ENCODE data around the gene TEFM.
"Not testable (repeated sequence)": the region's sequence is repeated elsewhere in the genome, so short reads cannot be mapped to it uniquely, and the experiment has no call there.

The TEFM gene

DNA sequence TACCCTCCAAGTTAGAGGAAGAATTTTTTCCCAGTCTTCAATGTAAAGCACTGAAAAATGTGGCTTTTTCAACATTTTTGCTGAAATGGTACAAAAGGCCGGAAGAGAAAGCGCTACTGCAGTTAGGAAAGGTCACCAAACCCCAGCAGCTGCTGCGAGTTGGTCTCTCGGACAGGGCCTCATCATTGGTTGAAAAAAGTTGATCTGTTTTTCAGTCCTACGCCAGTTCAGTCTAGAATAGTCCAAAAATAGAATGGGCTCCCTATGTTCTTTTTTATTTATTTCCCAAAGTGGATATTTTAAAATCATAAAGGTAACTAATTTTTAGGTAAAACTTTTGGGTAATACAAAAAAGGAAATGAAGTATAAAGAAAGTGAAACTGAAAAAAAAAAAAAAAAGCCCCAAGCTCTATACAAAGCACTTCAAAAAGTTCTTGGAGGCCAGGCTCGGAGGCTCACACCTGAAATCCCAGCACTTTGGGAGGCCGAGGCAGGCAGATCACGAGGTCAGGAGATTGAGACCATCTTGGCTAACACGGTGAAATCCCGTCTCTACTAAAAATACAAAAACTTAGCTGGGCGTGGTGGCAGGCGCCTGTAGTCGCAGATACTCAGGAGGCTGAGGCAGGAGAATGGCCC, 33.1 kb upstream of the TEFM start:
- Histone ChIP-seq H3K27ac (ENCODE audit: low read depth, low read length) (no peak overlapping the region), H3K9me3 (ENCODE audit: insufficient read depth, low read depth, low read length) (no peaks in the 10 kb centered on the region), H3K4ac (ENCODE audit: low read depth, low read length) (no peak overlapping the region), H2AK5ac (ENCODE audit: low read length) (no peak overlapping the region), H2BK120ac (ENCODE audit: insufficient read depth, low read length, poor library complexity) (no peak overlapping the region), H4K8ac (ENCODE audit: low read depth, low read length) (no peak overlapping the region), H3K18ac (ENCODE audit: low read length) (no peak overlapping the region), H2BK5ac (ENCODE audit: low read depth, low read length, poor library complexity) (no peak overlapping the region), H4K12ac (ENCODE audit: low read depth, low read length) (no peak overlapping the region), H4K91ac (ENCODE audit: low read depth, low read length) (no peak overlapping the region), H3K23ac (ENCODE audit: low read length) (no peak overlapping the region), H3K36me3 (ENCODE audit: control insufficient read depth in 1 of 2, insufficient read depth in 2 of 2, low read length in 2 of 2) (peaks cover 0 to 2% of the 10 kb centered on the region in 2 experiments), H3K14ac (ENCODE audit: low read length) (no peak overlapping the region), H3K79me2 (ENCODE audit: control insufficient read depth, insufficient read depth, low read length, poor library complexity) (no peaks in the 10 kb centered on the region), H3K27me3 (ENCODE audit: insufficient read depth, low read length) (no peaks in the 10 kb centered on the region), H2BK12ac (ENCODE audit: low read length) (no peak overlapping the region), H3K4me3 (ENCODE audit: low read depth, low read length) (no peak overlapping the region), H3K4me1 (ENCODE audit: control insufficient read depth in 1 of 2, insufficient read depth in 2 of 2, low read length in 2 of 2) (no peaks in the 10 kb centered on the region), H2AFZ (ENCODE audit: insufficient read depth, low read length, poor library complexity) (no peak overlapping the region), H3K4me2 (ENCODE audit: low read length) (no peak overlapping the region), H3K79me1 (ENCODE audit: low read length) (no peaks in the 10 kb centered on the region), H3K9ac (ENCODE audit: low read length) (no peak overlapping the region)
- no CpG with 5 or more reads among the region's 13 CpGs for WGBS (ENCODE audit: extremely low coverage, insufficient coverage, insufficient read length)
- DNase-seq = no peak

DNA sequence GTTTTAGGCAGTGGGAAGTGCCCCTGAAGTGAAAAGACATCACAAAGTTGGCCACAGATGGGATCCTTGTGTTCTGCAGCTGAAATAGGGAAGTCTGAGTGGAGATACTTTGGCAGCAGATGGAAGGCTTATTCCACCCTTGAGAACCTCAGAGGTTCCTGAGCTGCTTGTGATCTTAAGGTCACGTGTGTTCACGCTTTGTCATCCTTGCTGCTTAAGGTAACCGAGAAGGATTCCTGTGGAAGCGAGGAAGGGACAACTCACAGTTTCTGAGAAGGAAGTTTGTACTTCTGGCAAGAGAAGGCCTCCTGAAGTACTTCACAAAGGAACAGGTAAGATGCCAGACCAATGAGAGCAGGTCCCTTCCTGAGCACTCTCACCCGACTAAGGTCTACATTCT, 27.9 kb upstream of the TEFM start:
- no peaks in the 10 kb centered on the region for H3K79me1 ChIP-seq (ENCODE audit: low read length)
- H3K4me1 ChIP-seq (ENCODE audit: control insufficient read depth in 1 of 2, insufficient read depth in 2 of 2, low read length in 2 of 2) = no peaks in the 10 kb centered on the region
- no peak overlapping the region for H4K8ac ChIP-seq (ENCODE audit: low read depth, low read length)
- peaks cover 0 to 2% of the 10 kb centered on the region in 2 experiments for H3K36me3 ChIP-seq (ENCODE audit: control insufficient read depth in 1 of 2, insufficient read depth in 2 of 2, low read length in 2 of 2)
- no peak overlapping the region for H3K4me2 ChIP-seq (ENCODE audit: low read length)
- H2AK5ac ChIP-seq (ENCODE audit: low read length) = no peak overlapping the region
- no peak overlapping the region for H4K91ac ChIP-seq (ENCODE audit: low read depth, low read length)
- no peak for DNase-seq
- no peak overlapping the region for H3K18ac ChIP-seq (ENCODE audit: low read length)
- no peaks in the 10 kb centered on the region for H3K79me2 ChIP-seq (ENCODE audit: control insufficient read depth, insufficient read depth, low read length, poor library complexity)
- H2BK5ac ChIP-seq (ENCODE audit: low read depth, low read length, poor library complexity) = no peak overlapping the region
- H3K23ac ChIP-seq (ENCODE audit: low read length) = no peak overlapping the region
- no peak overlapping the region for H2BK12ac ChIP-seq (ENCODE audit: low read length)
- H4K12ac ChIP-seq (ENCODE audit: low read depth, low read length) = no peak overlapping the region
- H3K27ac ChIP-seq (ENCODE audit: low read depth, low read length) = no peak overlapping the region
- no peak overlapping the region for H3K4me3 ChIP-seq (ENCODE audit: low read depth, low read length)
- no peak overlapping the region for H2AFZ ChIP-seq (ENCODE audit: insufficient read depth, low read length, poor library complexity)
- WGBS (ENCODE audit: extremely low coverage, insufficient coverage, insufficient read length) = no CpG with 5 or more reads among the region's 5 CpGs
- H3K4ac ChIP-seq (ENCODE audit: low read depth, low read length) = no peak overlapping the region
- H3K27me3 ChIP-seq (ENCODE audit: insufficient read depth, low read length) = no peaks in the 10 kb centered on the region
- no peak overlapping the region for H3K14ac ChIP-seq (ENCODE audit: low read length)
- H3K9ac ChIP-seq (ENCODE audit: low read length) = no peak overlapping the region
- H3K9me3 ChIP-seq (ENCODE audit: insufficient read depth, low read depth, low read length) = no peaks in the 10 kb centered on the region
- no peak overlapping the region for H2BK120ac ChIP-seq (ENCODE audit: insufficient read depth, low read length, poor library complexity)

DNA sequence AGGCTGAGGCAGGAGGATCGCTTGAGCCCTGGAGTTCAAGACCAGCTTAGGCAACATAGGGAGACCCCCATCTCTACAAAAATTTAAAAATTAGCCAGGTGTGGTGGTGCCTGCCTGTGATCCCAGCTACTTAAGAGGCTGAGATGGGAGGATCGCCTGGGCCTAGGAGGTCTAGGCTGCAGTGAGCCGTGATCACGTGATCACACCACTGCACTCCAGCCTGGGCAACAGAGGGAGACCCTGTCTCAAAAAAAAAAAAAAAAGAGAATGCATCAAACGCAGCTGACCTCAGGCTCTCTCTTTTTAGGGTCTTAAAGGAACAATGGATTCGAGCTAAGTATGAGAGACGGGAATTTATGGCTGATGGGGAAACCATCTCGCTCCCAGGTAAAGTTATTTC, 25.5 kb upstream of the TEFM start:
- not testable (repeated sequence) for H2BK12ac ChIP-seq (ENCODE audit: low read length); H3K23ac ChIP-seq (ENCODE audit: low read length); H2BK5ac ChIP-seq (ENCODE audit: low read depth, low read length, poor library complexity); H3K4ac ChIP-seq (ENCODE audit: low read depth, low read length); H3K9me3 ChIP-seq (ENCODE audit: insufficient read depth, low read depth, low read length); H3K4me3 ChIP-seq (ENCODE audit: low read depth, low read length); H3K4me1 ChIP-seq (ENCODE audit: control insufficient read depth in 1 of 2, insufficient read depth in 2 of 2, low read length in 2 of 2); H3K79me1 ChIP-seq (ENCODE audit: low read length); H3K27me3 ChIP-seq (ENCODE audit: insufficient read depth, low read length); H2BK120ac ChIP-seq (ENCODE audit: insufficient read depth, low read length, poor library complexity); H3K79me2 ChIP-seq (ENCODE audit: control insufficient read depth, insufficient read depth, low read length, poor library complexity); H3K14ac ChIP-seq (ENCODE audit: low read length); H4K12ac ChIP-seq (ENCODE audit: low read depth, low read length); H3K4me2 ChIP-seq (ENCODE audit: low read length); H3K36me3 ChIP-seq (ENCODE audit: control insufficient read depth in 1 of 2, insufficient read depth in 2 of 2, low read length in 2 of 2); H2AFZ ChIP-seq (ENCODE audit: insufficient read depth, low read length, poor library complexity); H4K8ac ChIP-seq (ENCODE audit: low read depth, low read length); H3K18ac ChIP-seq (ENCODE audit: low read length); H4K91ac ChIP-seq (ENCODE audit: low read depth, low read length); H3K9ac ChIP-seq (ENCODE audit: low read length); H3K27ac ChIP-seq (ENCODE audit: low read depth, low read length); DNase-seq; H2AK5ac ChIP-seq (ENCODE audit: low read length)
- no CpG with 5 or more reads among the region's 8 CpGs for WGBS (ENCODE audit: extremely low coverage, insufficient coverage, insufficient read length)

DNA sequence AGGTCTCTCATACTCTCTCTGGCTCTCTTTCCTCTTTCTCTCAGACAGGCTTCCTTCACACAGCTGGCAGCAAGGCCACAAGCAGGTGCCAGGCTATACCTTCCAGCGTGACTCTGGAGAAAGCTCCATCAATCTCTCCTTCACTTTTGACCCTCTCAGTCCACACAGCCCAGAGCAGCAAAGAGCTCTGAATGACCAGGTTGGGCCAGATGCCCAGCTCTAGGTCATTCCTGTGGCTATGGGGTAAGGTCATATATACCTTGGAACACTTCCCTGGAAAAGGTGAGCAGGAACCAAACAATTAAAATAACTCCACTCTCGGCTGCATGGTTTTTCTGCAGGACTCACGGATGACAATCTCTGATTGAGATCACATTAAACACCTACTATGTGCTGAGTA, 24.5 kb upstream of the TEFM start:
- H4K12ac ChIP-seq (ENCODE audit: low read depth, low read length) = no peak overlapping the region
- H2BK120ac ChIP-seq (ENCODE audit: insufficient read depth, low read length, poor library complexity) = no peak overlapping the region
- no peak overlapping the region for H2AK5ac ChIP-seq (ENCODE audit: low read length)
- H4K91ac ChIP-seq (ENCODE audit: low read depth, low read length) = no peak overlapping the region
- H3K23ac ChIP-seq (ENCODE audit: low read length) = no peak overlapping the region
- no peak overlapping the region for H3K18ac ChIP-seq (ENCODE audit: low read length)
- DNase-seq = no peak
- H3K4me2 ChIP-seq (ENCODE audit: low read length) = no peak overlapping the region
- WGBS (ENCODE audit: extremely low coverage, insufficient coverage, insufficient read length) = no CpG with 5 or more reads among the region's 3 CpGs
- no peak overlapping the region for H3K4ac ChIP-seq (ENCODE audit: low read depth, low read length)
- H4K8ac ChIP-seq (ENCODE audit: low read depth, low read length) = no peak overlapping the region
- H3K4me1 ChIP-seq (ENCODE audit: control insufficient read depth in 1 of 2, insufficient read depth in 2 of 2, low read length in 2 of 2) = no peaks in the 10 kb centered on the region
- H3K27ac ChIP-seq (ENCODE audit: low read depth, low read length) = no peak overlapping the region
- no peaks in the 10 kb centered on the region for H3K9me3 ChIP-seq (ENCODE audit: insufficient read depth, low read depth, low read length)
- no peaks in the 10 kb centered on the region for H3K27me3 ChIP-seq (ENCODE audit: insufficient read depth, low read length)
- H2AFZ ChIP-seq (ENCODE audit: insufficient read depth, low read length, poor library complexity) = no peak overlapping the region
- H3K14ac ChIP-seq (ENCODE audit: low read length) = no peak overlapping the region
- no peaks in the 10 kb centered on the region for H3K79me2 ChIP-seq (ENCODE audit: control insufficient read depth, insufficient read depth, low read length, poor library complexity)
- no peak overlapping the region for H2BK12ac ChIP-seq (ENCODE audit: low read length)
- H3K4me3 ChIP-seq (ENCODE audit: low read depth, low read length) = no peak overlapping the region
- no peaks in the 10 kb centered on the region for H3K79me1 ChIP-seq (ENCODE audit: low read length)
- no peak overlapping the region for H2BK5ac ChIP-seq (ENCODE audit: low read depth, low read length, poor library complexity)
- peaks cover 0 to under 1% of the 10 kb centered on the region in 2 experiments for H3K36me3 ChIP-seq (ENCODE audit: control insufficient read depth in 1 of 2, insufficient read depth in 2 of 2, low read length in 2 of 2)
- H3K9ac ChIP-seq (ENCODE audit: low read length) = no peak overlapping the region

All from trophoblast cell (in vitro differentiated cells and primary cell).